ENCODE results near the gene SPOUT1. TPM values are rescaled to one million over a fixed set of nuclear protein-coding genes. Genes with fewer than 3 reads are reported as not detected.
"Not testable (repeated sequence)": the region's sequence is repeated elsewhere in the genome, so short reads cannot be mapped to it uniquely, and the experiment has no call there.

SPOUT1 gene
- total and polyA plus RNA-seq, 11 donors = 6.1 to 24.7 (median 15.1) TPM

DNA sequence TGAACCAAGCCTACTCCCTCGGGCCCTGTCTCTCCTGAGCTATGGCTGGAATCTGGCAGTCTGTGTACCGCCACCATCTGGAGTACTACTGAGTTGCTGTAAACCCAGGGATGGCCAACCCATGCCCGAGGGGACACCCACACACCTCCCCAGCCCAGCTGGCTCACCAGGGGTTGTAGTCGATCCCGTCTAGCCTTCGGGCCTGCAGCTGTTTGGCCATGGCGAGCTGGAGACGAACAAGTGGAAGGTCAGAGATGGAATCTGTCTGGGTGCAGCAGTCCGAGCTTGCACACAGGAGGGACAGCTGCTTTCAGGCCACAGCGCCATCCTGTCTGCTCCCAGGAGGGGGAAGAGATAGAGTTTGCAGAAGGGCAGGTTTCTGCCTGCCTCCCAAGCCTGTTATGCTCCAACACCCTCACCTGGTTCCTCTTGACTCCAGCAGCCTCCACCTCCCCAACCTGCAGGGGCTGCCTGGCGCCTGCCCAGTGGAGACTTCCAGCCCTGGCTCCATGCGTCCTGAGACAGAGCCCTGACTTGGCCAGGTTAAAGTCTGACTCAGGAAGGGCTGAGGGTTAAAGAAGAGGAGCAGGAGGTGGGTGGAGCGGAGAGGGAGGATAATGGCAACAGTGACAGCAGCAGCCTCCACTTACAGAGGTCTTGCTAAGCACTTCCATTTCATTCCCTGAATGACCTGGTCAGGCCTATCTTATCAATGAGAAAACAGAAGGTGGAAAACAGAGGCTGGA, 15.8 kb upstream of the SPOUT1 start:
- TF ChIP-seq, protein P1, sequence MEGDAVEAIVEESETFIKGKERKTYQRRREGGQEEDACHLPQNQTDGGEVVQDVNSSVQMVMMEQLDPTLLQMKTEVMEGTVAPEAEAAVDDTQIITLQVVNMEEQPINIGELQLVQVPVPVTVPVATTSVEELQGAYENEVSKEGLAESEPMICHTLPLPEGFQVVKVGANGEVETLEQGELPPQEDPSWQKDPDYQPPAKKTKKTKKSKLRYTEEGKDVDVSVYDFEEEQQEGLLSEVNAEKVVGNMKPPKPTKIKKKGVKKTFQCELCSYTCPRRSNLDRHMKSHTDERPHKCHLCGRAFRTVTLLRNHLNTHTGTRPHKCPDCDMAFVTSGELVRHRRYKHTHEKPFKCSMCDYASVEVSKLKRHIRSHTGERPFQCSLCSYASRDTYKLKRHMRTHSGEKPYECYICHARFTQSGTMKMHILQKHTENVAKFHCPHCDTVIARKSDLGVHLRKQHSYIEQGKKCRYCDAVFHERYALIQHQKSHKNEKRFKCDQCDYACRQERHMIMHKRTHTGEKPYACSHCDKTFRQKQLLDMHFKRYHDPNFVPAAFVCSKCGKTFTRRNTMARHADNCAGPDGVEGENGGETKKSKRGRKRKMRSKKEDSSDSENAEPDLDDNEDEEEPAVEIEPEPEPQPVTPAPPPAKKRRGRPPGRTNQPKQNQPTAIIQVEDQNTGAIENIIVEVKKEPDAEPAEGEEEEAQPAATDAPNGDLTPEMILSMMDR (IDR thresholded peaks at IDR 0.05) = no peak
- no peaks in the 10 kb centered on the region for H3K4me1 ChIP-seq
- intact Hi-C loops (cut with DNase I) = no loop called here
- H3K36me3 ChIP-seq = peaks cover 0 to 12% (median 4%) of the 10 kb centered on the region in 9 donors
- WGBS, 4 donors = 72 to 84% (median 76%) methylated on average over 8 to 13 of the region's 13 CpGs
- ATAC-seq (peak in 2 of 4 donors; percentile 7 to 20), DNase-seq (no peak)
- H3K9me3 ChIP-seq = peaks cover 0 to 7% (median 0%) of the 10 kb centered on the region in 12 donors
- no peaks in the 10 kb centered on the region for H3K27me3 ChIP-seq
- H3K4me3 ChIP-seq = no peak overlapping the region
- H3K27ac ChIP-seq = no peak overlapping the region

DNA sequence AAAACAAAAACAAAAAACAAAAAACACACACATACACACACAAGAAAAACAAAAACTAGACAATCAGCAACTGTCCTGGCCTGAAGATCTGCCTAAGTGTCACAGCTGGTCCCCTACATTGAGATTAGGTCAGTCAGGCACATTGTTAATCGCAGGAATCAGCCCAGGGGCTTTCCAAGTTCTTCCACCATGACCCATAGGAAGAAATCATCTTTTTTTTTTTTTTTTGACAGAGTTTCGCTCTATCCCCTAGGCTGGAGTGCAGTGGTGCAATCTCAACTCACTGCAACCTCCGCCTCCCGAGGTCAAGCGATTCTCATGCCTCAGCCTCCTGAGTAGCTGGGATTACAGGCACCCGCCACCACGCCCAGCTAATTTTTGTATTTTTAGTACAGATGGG, 13.6 kb upstream of the SPOUT1 start:
- H3K27ac ChIP-seq; H3K27me3 ChIP-seq; H3K4me1 ChIP-seq; intact Hi-C loops (cut with DNase I); DNase-seq; H3K4me3 ChIP-seq; ATAC-seq; H3K9me3 ChIP-seq: not testable (repeated sequence)
- 95 to 97% (median 96%) methylated on average over 7 of the region's 7 CpGs for WGBS, 4 donors
- peaks cover 0 to 15% (median 6%) of the 10 kb centered on the region in 9 donors for H3K36me3 ChIP-seq

GRCh38 chr9:128841694-128842492, 12.3 kb upstream of the SPOUT1 start:
- Histone ChIP-seq H3K9me3 (no peaks in the 10 kb centered on the region), H3K27ac (no peak overlapping the region), H3K4me3 (no peak overlapping the region), H3K36me3 (peaks cover 0 to 16% (median 6%) of the 10 kb centered on the region in 9 donors), H3K27me3 (no peaks in the 10 kb centered on the region), H3K4me1 (no peaks in the 10 kb centered on the region)
- intact Hi-C loops (cut with DNase I) = no loop called here
- no peak for TF ChIP-seq POLR2A (IDR thresholded peaks at IDR 0.05)
- TF ChIP-seq, protein P1 (IDR thresholded peaks at IDR 0.05) = no peak
- WGBS, 4 donors = 88 to 90% (median 88%) methylated on average over 12 of the region's 12 CpGs
- DNase-seq (no peak), ATAC-seq (no peak)

DNA sequence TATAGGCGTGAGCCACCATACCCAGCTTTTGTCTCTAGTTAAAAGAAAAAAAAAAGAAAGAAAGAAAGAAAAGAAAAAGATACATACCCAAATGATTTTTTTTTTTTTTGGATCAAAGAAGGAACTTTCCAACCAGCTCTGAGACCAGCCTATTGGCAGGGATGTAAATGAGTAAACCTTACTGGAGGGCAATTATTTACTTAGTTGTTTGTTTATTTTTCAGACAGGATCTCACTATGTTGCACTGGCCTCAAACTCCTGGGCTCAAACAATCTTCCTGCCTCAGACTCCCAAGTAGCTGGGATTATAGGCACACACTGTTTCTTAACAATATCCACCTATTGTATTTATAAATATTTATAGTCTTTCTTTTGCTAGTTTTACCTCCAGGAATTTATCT, 10.9 kb upstream of the SPOUT1 start:
- DNase-seq (no peak), ATAC-seq (no peak)
- Histone ChIP-seq H3K9me3 (no peaks in the 10 kb centered on the region), H3K4me1 (no peaks in the 10 kb centered on the region), H3K36me3 (peaks cover 0 to 24% (median 9%) of the 10 kb centered on the region in 9 donors), H3K27me3 (no peaks in the 10 kb centered on the region), H3K4me3 (no peak overlapping the region), H3K27ac (no peak overlapping the region)
- intact Hi-C loops (cut with DNase I) = no loop called here
- no peak for TF ChIP-seq POLR2A (IDR thresholded peaks at IDR 0.05)
- TF ChIP-seq, protein P1 (IDR thresholded peaks at IDR 0.05) = no peak
- 97 to 100% (median 97%) methylated on average over 1 of the region's 1 CpG for WGBS, 4 donors
